Measurements from ENCODE around the gene DCDC2. TPM values are rescaled to one million over a fixed set of nuclear protein-coding genes. Genes with fewer than 3 reads are reported as not detected.
"Not testable (repeated sequence)": the region's sequence is repeated elsewhere in the genome, so short reads cannot be mapped to it uniquely, and the experiment has no call there.

The DCDC2 gene
- total RNA-seq, 1 experiment from 2014 or later = 191 TPM

DNA sequence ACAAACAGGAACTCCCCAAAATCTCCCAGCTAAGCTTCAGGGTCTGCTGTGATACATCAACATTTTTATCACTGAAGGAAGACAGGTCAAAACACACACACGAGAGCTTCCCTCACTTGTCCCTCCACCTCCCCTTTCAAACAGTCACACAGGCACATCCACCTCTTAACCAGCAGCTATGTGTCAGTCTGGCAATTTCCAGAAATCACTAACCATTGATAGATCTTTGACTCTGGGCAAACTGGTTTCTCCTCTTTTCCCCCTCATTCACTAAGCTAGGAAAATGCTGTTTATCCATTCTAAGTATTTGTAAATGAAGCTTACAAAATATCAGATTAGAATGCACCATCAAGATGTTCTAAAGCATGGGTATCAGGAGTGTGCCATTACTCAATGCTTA lies 87.8 kb downstream of the DCDC2 start:
- intact Hi-C loops (cut with micrococcal nuclease; ENCODE audit: unreplicated experiment) = loop anchor here (1.0 kb wide), 1 partner anchor 13 kb away; no protein-coding TSS in a partner anchor
- Mint-ChIP-seq H3K27me3 (ENCODE audit: insufficient read depth, unreplicated experiment) (no peaks in the 10 kb centered on the region), H3K36me3 (ENCODE audit: insufficient read depth, unreplicated experiment) (peaks cover 88% of the 10 kb centered on the region), H3K9me3 (ENCODE audit: unreplicated experiment) (no peaks in the 10 kb centered on the region), H3K4me3 (ENCODE audit: unreplicated experiment) (peak overlapping the region; percentile 22), H3K27ac (ENCODE audit: unreplicated experiment) (peak overlapping the region; percentile 63), H3K4me1 (ENCODE audit: low read depth, unreplicated experiment) (peaks cover 25% of the 10 kb centered on the region)
- no TSS peak for BruUV-seq (replicated peaks)
- CTCF ChIA-PET = interaction anchor here (0.5 to 1.0 kb wide), 3 partner anchors 11 to 119 kb away, joined by 4 read pairs; no protein-coding TSS in a partner anchor
- H3K27me3 ChIP-seq (replicated peaks; ENCODE audit: control insufficient read depth, insufficient read depth, low read length) = no peaks in the 10 kb centered on the region
- H3K4me1 ChIP-seq = peaks cover 31% of the 10 kb centered on the region
- POLR2A ChIA-PET = interaction anchor here (0.5 kb wide), 1 partner anchor 1423 kb away, joined by 3 read pairs; no protein-coding TSS in a partner anchor
- TF ChIP-seq, protein P1, sequence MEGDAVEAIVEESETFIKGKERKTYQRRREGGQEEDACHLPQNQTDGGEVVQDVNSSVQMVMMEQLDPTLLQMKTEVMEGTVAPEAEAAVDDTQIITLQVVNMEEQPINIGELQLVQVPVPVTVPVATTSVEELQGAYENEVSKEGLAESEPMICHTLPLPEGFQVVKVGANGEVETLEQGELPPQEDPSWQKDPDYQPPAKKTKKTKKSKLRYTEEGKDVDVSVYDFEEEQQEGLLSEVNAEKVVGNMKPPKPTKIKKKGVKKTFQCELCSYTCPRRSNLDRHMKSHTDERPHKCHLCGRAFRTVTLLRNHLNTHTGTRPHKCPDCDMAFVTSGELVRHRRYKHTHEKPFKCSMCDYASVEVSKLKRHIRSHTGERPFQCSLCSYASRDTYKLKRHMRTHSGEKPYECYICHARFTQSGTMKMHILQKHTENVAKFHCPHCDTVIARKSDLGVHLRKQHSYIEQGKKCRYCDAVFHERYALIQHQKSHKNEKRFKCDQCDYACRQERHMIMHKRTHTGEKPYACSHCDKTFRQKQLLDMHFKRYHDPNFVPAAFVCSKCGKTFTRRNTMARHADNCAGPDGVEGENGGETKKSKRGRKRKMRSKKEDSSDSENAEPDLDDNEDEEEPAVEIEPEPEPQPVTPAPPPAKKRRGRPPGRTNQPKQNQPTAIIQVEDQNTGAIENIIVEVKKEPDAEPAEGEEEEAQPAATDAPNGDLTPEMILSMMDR (IDR thresholded peaks at IDR 0.05; ENCODE audit: insufficient read depth in 1 of 2, low read depth in 1 of 2, low read length in 1 of 2, severe bottlenecking in 1 of 2, unreplicated experiment in 1 of 2) = no peak
- no peaks in the 10 kb centered on the region; the same call in 1 of the 2 replicates for H3K36me3 ChIP-seq (ENCODE audit: control insufficient read depth, insufficient read depth, low read length)
- H3K4me3 ChIP-seq (ENCODE audit: low read depth, low read length) = no peak overlapping the region
- H3K9me3 ChIP-seq = no peaks in the 10 kb centered on the region; the same call in 1 of the 2 replicates
- peak in 1 of 2 experiments; percentile 52 for DNase-seq

DNA sequence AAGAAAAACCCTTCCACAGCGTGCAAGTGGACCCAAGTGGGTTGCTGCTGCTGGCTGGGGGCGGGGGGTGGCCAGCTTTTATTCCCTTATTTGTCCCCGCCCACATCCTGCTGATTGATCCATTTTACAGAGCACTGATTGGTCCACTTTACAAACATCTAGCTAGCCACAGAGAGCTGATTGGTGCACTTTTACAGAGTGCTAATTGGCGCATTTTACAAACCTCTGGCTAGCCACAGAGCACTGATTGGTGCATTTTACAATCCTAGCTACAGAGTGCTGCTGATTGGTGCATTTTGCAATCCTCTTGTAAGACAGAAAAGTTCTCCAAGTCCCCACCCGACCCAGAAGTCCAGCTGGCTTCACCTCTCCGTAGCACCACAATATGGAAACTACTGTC lies 99.6 kb downstream of the DCDC2 start:
- CTCF ChIA-PET = interaction anchor here (0.8 to 1.9 kb wide), 4 partner anchors 12 to 25 kb away, joined by 3 to 7 read pairs (median 4); no protein-coding TSS in a partner anchor
- not testable (repeated sequence) for BruUV-seq (replicated peaks)

GRCh38 chr6:24257282-24257681 lies 100.6 kb downstream of the DCDC2 start:
- no TSS peak for BruUV-seq (replicated peaks)
- Histone ChIP-seq H3K27me3 (replicated peaks; ENCODE audit: control insufficient read depth, insufficient read depth, low read length) (no peaks in the 10 kb centered on the region), H3K9me3 (peaks cover 5% of the 10 kb centered on the region), H3K4me3 (ENCODE audit: low read depth, low read length) (no peak overlapping the region), H3K36me3 (ENCODE audit: control insufficient read depth, insufficient read depth, low read length) (peaks cover 1% of the 10 kb centered on the region; the same call in 1 of the 2 replicates), H3K4me1 (no peaks in the 10 kb centered on the region)
- H3K4me1 Mint-ChIP-seq (ENCODE audit: low read depth, unreplicated experiment) = peaks cover 20% of the 10 kb centered on the region
- H3K9me3 Mint-ChIP-seq (ENCODE audit: unreplicated experiment) = no peaks in the 10 kb centered on the region
- TF ChIP-seq, protein P1 (IDR thresholded peaks at IDR 0.05; ENCODE audit: insufficient read depth in 1 of 2, low read depth in 1 of 2, low read length in 1 of 2, severe bottlenecking in 1 of 2, unreplicated experiment in 1 of 2) = peak; percentile 18 to 29
- H3K27ac Mint-ChIP-seq (ENCODE audit: unreplicated experiment) = peak overlapping the region; percentile 6
- POLR2A ChIA-PET = no interaction called here
- no peak overlapping the region for H3K4me3 Mint-ChIP-seq (ENCODE audit: unreplicated experiment)
- DNase-seq = peak in 1 of 2 experiments; percentile 43
- peaks cover 84% of the 10 kb centered on the region for H3K36me3 Mint-ChIP-seq (ENCODE audit: insufficient read depth, unreplicated experiment)
- intact Hi-C loops (cut with micrococcal nuclease; ENCODE audit: unreplicated experiment) = loop anchor here (1.0 kb wide), 2 partner anchors 13 to 193 kb away; no protein-coding TSS in a partner anchor
- CTCF ChIA-PET = interaction anchor here (0.5 to 1.9 kb wide), 6 partner anchors 11 to 132 kb away, joined by 3 to 7 read pairs (median 3); no protein-coding TSS in a partner anchor
- no peaks in the 10 kb centered on the region for H3K27me3 Mint-ChIP-seq (ENCODE audit: insufficient read depth, unreplicated experiment)

More for the DNA sequence above, 99.6 kb downstream of the DCDC2 start:
- H3K4me1 ChIP-seq; H3K4me3 Mint-ChIP-seq (ENCODE audit: unreplicated experiment); POLR2A ChIA-PET; H3K4me3 ChIP-seq (ENCODE audit: low read depth, low read length); H3K9me3 ChIP-seq; DNase-seq; H3K9me3 Mint-ChIP-seq (ENCODE audit: unreplicated experiment); H3K27me3 Mint-ChIP-seq (ENCODE audit: insufficient read depth, unreplicated experiment); H3K27me3 ChIP-seq (replicated peaks; ENCODE audit: control insufficient read depth, insufficient read depth, low read length); intact Hi-C loops (cut with micrococcal nuclease; ENCODE audit: unreplicated experiment); H3K36me3 ChIP-seq (ENCODE audit: control insufficient read depth, insufficient read depth, low read length): not testable (repeated sequence)
- Mint-ChIP-seq H3K4me1 (ENCODE audit: low read depth, unreplicated experiment) (peaks cover 14% of the 10 kb centered on the region), H3K36me3 (ENCODE audit: insufficient read depth, unreplicated experiment) (peaks cover 84% of the 10 kb centered on the region), H3K27ac (ENCODE audit: unreplicated experiment) (peak overlapping the region; percentile 6)

All from Caco-2 (cell line).